Epithelial cell of proximal tubule (primary cell): ENCODE measurements around the gene CDAN1. TPM values are rescaled to one million over a fixed set of nuclear protein-coding genes. Genes with fewer than 3 reads are reported as not detected.
A peak's percentile ranks its signal among the peaks of the same experiment; 100 is the strongest.

Experiments
- DNase-seq: peaks from one replicate; pipeline ENCODE4 v3.0.0-alpha.2; 2011; ENCODE audit warnings: low read depth
- H3K4me3 ChIP-seq: 2 replicates; pipeline ENCODE4 v1.5.1; 2011; ENCODE audit warnings: low read depth, mild to moderate bottlenecking, low read length
- total RNA-seq: library from RNA; depleted of rRNA; stranded (reverse); fragments of >200 nt; gene quantifications from 2 replicates; pipeline ENCODE4 v1.2.3, GENCODE V29; 2015
- TF ChIP-seq, protein P1 (sequence below): conservative IDR thresholded peaks from 2 replicates; pipeline ENCODE4 v1.5.1; 2012; ENCODE audit warnings: low read depth, mild to moderate bottlenecking, low read length

The CDAN1 gene
- total RNA-seq, 1 donor from 2014 or later = 16.4 TPM

DNA sequence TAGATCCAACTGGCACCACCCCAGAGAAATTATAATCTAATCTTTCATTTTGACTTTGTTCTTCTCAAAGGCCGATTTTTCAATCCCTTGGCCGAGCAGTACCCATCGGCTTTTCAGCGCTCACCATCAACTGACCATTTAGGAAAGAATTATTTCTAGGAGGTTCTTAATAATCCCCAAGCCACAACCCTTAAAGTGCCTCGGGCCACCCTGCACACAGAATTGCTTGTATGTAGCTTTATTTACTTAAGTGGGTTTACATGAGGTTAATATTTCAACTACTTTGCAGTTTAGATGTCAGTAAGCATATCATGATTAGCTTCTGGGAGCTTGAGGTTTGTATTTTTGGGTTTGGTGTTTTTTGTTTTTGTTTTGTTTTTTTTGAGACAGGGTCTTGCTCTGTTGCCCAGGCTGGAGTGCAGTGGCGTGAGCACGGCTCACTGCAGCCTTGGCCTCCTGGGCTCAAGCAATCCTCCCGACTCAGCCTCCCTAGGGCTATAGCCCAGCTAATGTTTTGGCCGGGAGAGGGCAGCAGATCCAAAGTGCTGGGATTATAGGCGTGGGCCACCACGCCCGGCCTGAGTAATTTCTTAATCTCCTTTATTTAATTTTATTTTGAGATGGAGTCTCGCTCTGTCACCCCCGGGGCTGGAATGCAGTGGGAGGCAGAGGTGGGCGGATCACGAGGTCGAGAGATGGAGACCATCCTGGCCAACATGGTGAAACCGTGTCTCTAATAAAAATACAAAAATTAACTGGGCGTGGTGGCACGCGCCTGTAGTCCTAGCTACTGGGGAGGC lies 801 bp upstream of the CDAN1 start:
- TF ChIP-seq, protein P1, sequence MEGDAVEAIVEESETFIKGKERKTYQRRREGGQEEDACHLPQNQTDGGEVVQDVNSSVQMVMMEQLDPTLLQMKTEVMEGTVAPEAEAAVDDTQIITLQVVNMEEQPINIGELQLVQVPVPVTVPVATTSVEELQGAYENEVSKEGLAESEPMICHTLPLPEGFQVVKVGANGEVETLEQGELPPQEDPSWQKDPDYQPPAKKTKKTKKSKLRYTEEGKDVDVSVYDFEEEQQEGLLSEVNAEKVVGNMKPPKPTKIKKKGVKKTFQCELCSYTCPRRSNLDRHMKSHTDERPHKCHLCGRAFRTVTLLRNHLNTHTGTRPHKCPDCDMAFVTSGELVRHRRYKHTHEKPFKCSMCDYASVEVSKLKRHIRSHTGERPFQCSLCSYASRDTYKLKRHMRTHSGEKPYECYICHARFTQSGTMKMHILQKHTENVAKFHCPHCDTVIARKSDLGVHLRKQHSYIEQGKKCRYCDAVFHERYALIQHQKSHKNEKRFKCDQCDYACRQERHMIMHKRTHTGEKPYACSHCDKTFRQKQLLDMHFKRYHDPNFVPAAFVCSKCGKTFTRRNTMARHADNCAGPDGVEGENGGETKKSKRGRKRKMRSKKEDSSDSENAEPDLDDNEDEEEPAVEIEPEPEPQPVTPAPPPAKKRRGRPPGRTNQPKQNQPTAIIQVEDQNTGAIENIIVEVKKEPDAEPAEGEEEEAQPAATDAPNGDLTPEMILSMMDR = no peak
- peak overlapping the region; percentile 76 for H3K4me3 ChIP-seq
- DNase-seq = no peak

DNA sequence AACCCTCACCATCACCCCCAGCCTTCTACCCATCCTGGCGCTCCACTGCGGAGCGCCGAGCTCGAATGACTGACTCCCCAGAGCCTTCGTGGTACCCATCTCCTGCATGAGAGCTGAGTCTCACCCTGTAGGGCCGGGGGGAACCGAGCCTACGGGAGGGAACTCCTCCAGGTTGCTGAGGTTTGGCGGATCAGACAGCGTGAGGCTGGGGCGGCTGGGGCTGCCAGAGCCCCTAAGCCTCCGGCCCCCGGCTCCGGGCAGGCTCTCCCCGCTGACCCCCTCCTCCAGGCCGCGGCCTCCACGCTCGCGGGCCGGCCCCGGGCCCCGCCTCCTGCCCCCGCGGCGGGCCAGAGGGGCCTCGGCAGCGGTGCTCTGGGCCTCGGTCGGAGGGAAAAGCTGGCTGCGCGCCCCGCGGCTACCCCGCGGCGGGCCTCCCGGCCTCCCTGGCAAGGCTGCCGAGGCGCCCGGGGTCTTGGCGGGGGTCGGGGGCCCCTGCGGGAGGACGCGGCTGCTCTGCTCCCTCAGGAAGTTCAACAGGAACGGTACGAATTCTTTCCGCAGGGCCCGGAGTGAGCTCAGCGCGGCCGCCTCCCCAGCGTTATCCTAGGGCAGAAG lies 643 bp downstream of the CDAN1 start:
- H3K4me3 ChIP-seq = peak overlapping the region; percentile 76
- no peak for DNase-seq
- TF ChIP-seq, protein P1 = no peak

- TF ChIP-seq, protein P1 = no peak
- DNase-seq = no peak
Measured at GRCh38 chr15:42735382-42736165, 1.4 kb downstream of the CDAN1 start.

DNA sequence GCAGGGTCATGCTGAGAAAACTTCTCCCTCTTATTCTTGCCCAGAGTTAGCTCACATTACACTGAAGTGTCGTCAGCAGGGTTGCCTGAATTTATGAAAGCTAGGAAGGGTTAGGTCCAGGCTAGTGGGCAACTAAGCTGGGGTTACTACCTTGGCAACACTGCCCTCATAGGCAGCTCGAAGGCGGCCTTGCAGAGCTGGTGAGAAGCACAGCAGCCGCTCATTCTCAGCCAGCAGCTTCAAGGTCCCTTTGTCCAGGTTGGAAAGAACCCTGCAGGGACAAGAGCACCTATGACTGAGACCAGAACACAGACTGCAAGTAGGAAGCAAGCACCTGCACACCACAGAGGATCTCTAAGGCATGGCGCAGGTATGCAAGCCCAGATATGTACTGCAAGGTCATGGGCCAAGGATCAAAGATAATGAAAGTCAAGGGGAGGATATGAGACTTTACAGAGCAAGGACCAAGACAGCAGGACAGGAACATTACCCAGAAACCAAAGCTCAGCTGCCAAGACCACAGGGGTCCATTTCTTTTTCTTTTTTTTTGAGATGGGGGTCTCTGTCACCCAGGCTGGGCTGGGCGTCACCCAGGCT lies 2.8 kb downstream of the CDAN1 start:
- no peak for DNase-seq
- H3K4me3 ChIP-seq = no peak overlapping the region
- TF ChIP-seq, protein P1 = no peak

More at GRCh38 chr15:42735382-42736165, 1.4 kb downstream of the CDAN1 start:
- H3K4me3 ChIP-seq = peak overlapping the region; percentile 76

DNA sequence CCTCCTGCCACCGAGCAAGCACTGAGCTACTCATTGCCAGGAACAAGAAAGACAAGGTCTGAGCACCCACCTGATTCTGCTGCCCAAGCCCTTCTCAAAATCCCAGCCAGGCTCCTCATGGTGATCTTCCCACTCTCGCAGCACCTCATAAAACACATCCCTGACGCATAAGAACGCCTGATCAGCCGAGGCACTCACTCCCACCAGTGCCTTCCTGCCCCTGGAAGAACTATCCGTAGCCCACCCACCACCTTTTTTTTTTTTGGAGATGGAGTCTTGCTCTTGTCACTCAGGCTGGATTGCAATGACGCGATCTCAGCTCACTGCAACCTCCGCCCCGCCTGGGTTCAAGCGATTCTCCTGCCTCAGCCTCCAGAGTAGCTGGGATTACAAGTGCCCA lies 3.9 kb downstream of the CDAN1 start:
- TF ChIP-seq, protein P1 = no peak
- no peak overlapping the region for H3K4me3 ChIP-seq

GRCh38 chr15:42732095-42732827 lies 4.7 kb downstream of the CDAN1 start:
- no peak for DNase-seq
- H3K4me3 ChIP-seq = no peak overlapping the region
- TF ChIP-seq, protein P1 = no peak

More for the DNA sequence above, 3.9 kb downstream of the CDAN1 start:
- no peak for DNase-seq
